Suprapubic skin (tissue), 4 donors: ENCODE data around the gene TPRG1L.

Experiments used
- POLR2A ChIP-seq, 2 donors: fragments of 450-650 bp; IDR thresholded peaks; one replicate each; pipeline ENCODE4 v1.6.1; 2017; ENCODE audit warnings: antibody characterized with exemption in 2 of 2, mild to moderate bottlenecking in 2 of 2, moderate library complexity in 2 of 2
- POLR2AphosphoS5 ChIP-seq, 3 donors: sonication (generic); formaldehyde crosslinking; IDR thresholded peaks; one replicate each; pipeline ENCODE4 v1.6.1; 2017; ENCODE audit warnings: antibody characterized with exemption in 3 of 3
- TF ChIP-seq, protein P1 (sequence below), 2 donors: fragments of 200-600 bp in 1 of 2; fragments of 450-650 bp in 1 of 2; sonication (generic) in 1 of 2; IDR thresholded peaks; one replicate each; pipeline ENCODE4 v1.5.1; 2016 to 2019; ENCODE audit warnings: antibody characterized with exemption in 2 of 2, mild to moderate bottlenecking in 1 of 2, moderate library complexity in 1 of 2

DNA sequence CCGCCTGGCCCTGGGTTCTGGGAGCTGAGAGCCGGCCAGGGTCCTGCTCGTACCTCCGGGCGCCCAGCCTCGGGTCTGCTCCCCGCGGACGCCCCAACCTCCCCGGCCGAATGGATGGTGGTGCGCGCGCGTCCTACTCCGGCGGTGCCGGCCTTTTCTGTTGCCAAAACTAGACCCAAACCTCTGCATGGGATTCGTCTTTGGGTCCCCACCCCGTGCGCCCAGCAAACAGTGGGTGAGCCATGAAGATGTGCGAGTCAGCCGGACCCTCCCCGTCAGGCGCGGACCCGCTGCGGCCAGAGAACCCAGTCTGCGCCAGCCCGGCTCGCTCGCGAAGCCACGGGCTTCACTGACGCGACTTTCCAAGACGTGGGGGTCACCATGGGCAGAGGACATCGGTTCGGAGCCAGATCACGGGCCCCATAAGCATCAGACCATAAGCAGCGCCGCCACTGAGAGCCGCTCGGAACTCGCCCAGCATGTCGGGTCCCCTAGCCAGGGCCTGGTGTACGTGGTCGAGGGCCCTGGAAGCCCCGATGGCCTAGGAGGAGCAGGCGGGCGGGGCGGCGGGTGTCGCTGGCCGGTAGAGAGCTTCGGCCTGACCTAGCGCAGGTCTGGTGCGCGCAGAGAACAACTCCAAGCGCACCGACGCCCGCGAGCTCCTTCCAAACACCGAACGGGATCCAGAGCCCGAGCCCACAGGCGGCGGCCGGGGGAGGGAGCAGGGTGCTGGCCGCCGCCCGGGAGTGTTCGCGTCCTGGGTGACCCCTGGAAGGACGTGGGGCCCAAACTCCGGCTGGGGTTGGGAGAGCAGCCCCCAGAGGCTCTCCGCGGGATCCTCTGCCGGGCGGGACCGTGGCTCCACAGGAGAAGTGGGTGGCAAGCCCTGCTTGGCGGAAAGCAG lies 26.5 kb downstream of the TPRG1L start:
- TF ChIP-seq, protein P1, sequence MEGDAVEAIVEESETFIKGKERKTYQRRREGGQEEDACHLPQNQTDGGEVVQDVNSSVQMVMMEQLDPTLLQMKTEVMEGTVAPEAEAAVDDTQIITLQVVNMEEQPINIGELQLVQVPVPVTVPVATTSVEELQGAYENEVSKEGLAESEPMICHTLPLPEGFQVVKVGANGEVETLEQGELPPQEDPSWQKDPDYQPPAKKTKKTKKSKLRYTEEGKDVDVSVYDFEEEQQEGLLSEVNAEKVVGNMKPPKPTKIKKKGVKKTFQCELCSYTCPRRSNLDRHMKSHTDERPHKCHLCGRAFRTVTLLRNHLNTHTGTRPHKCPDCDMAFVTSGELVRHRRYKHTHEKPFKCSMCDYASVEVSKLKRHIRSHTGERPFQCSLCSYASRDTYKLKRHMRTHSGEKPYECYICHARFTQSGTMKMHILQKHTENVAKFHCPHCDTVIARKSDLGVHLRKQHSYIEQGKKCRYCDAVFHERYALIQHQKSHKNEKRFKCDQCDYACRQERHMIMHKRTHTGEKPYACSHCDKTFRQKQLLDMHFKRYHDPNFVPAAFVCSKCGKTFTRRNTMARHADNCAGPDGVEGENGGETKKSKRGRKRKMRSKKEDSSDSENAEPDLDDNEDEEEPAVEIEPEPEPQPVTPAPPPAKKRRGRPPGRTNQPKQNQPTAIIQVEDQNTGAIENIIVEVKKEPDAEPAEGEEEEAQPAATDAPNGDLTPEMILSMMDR (IDR thresholded peaks at IDR 0.05): no peak
- no peak for TF ChIP-seq POLR2A (IDR thresholded peaks at IDR 0.05)
- TF ChIP-seq POLR2AphosphoS5 (IDR thresholded peaks at IDR 0.05): no peak
